Sigmoid colon (tissue), 4 donors: ENCODE measurements around the gene LPIN3.

Experiments used
- CTCF ChIP-seq, 4 experiments: fragments of 450-650 bp in 3 of 4; fragments of 200-600 bp in 1 of 4; IDR thresholded peaks; one replicate each; pipeline ENCODE4 v1.5.1; 2016 to 2019; ENCODE audit warnings: antibody characterized with exemption in 4 of 4, mild to moderate bottlenecking in 3 of 4, moderate library complexity in 2 of 4
- POLR2A ChIP-seq, 2 donors: fragments of 450-650 bp; IDR thresholded peaks; one replicate each; pipeline ENCODE4 v1.6.1; 2016; ENCODE audit warnings: antibody characterized with exemption in 2 of 2, mild to moderate bottlenecking in 2 of 2, moderate library complexity in 2 of 2
- POLR2AphosphoS5 ChIP-seq, 4 donors: sonication (generic); formaldehyde crosslinking; IDR thresholded peaks; one replicate each; pipeline ENCODE4 v1.6.1; 2017; ENCODE audit warnings: antibody characterized with exemption in 4 of 4

- TF ChIP-seq CTCF (IDR thresholded peaks at IDR 0.05) (no peak), POLR2A (IDR thresholded peaks at IDR 0.05) (no peak), POLR2AphosphoS5 (IDR thresholded peaks at IDR 0.05) (no peak)
Observed at GRCh38 chr20:41358230-41358629, 17.6 kb downstream of the LPIN3 start.
